GM23338 (cell line): ENCODE data around the gene DNAJC16. TPM values are rescaled to one million over a fixed set of nuclear protein-coding genes. Genes with fewer than 3 reads are reported as not detected.

Experiments used
- ATAC-seq: fragments of 200-7000 bp; cut with Tn5 transposase; 3 replicates; pipeline ENCODE4 v1.9.1; 2020
- DNase-seq: peaks from one replicate; pipeline ENCODE4 v3.0.0-alpha.2; 2015; ENCODE audit warnings: low spot score
- H2AFZ ChIP-seq: fragments of 200-600 bp; sonication (generic); 2 replicates; pipeline ENCODE4 v1.8.0; 2016; ENCODE audit warnings: antibody characterized with exemption, mild to moderate bottlenecking, moderate library complexity
- H3F3A ChIP-seq: fragments of 200-600 bp; sonication (generic); replicated peaks from 2 replicates; pipeline ENCODE4 v1.8.0; 2017; ENCODE audit warnings: antibody characterized with exemption, mixed run types, low read depth
- H3K27ac ChIP-seq: fragments of 200-600 bp; sonication (generic); 2 replicates; pipeline ENCODE4 v1.6.1; 2016; ENCODE audit warnings: low read depth
- H3K27me3 ChIP-seq: fragments of 200-600 bp; sonication (generic); 2 replicates; pipeline ENCODE4 v1.8.0; 2016; ENCODE audit warnings: mild to moderate bottlenecking, mixed run types, moderate library complexity; ENCODE audit not compliant: insufficient read depth
- H3K36me3 ChIP-seq: fragments of 200-600 bp; sonication (generic); 2 replicates; pipeline ENCODE4 v1.8.0; 2016; ENCODE audit warnings: mild to moderate bottlenecking; ENCODE audit not compliant: insufficient read depth
- H3K4me1 ChIP-seq: fragments of 200-600 bp; sonication (generic); 2 replicates; pipeline ENCODE4 v1.8.0; 2016; ENCODE audit warnings: mild to moderate bottlenecking, moderate library complexity; ENCODE audit not compliant: insufficient read depth
- H3K4me2 ChIP-seq: fragments of 200-600 bp; sonication (generic); 2 replicates; pipeline ENCODE4 v1.7.1; 2017; ENCODE audit warnings: mixed run types
- H3K4me3 ChIP-seq: fragments of 200-600 bp; sonication (generic); 2 replicates; pipeline ENCODE4 v1.6.1; 2016; ENCODE audit warnings: mixed run types
- H3K79me2 ChIP-seq: fragments of 200-600 bp; sonication (generic); replicated peaks from 2 replicates; pipeline ENCODE4 v1.8.0; 2017; ENCODE audit warnings: mild to moderate bottlenecking; ENCODE audit not compliant: insufficient read depth
- H3K9me2 ChIP-seq: fragments of 200-600 bp; sonication (generic); 2 replicates; pipeline ENCODE4 v1.8.0; 2017; ENCODE audit not compliant: insufficient read depth
- H4K20me1 ChIP-seq: fragments of 200-600 bp; sonication (generic); replicated peaks from 2 replicates; pipeline ENCODE4 v1.8.0; 2017; ENCODE audit warnings: mild to moderate bottlenecking; ENCODE audit not compliant: insufficient read depth
- H3K27ac Mint-ChIP-seq: 2 replicates; pipeline ENCODE4 v1.8.0; 2020; ENCODE audit warnings: inconsistent platforms, mild to moderate bottlenecking, moderate library complexity, mixed read lengths
- H3K27me3 Mint-ChIP-seq: 3 replicates; pipeline ENCODE4 v1.8.0; 2022; ENCODE audit warnings: low read depth, mild to moderate bottlenecking, moderate library complexity, mixed read lengths, inconsistent platforms; ENCODE audit not compliant: insufficient read depth, poor library complexity
- H3K36me3 Mint-ChIP-seq: 3 replicates; pipeline ENCODE4 v1.8.0; 2021; ENCODE audit warnings: low read depth, mild to moderate bottlenecking, inconsistent platforms, moderate library complexity, mixed read lengths
- H3K4me1 Mint-ChIP-seq: 3 replicates; pipeline ENCODE4 v1.8.0; 2020; ENCODE audit warnings: mild to moderate bottlenecking, inconsistent platforms, mixed read lengths
- H3K4me3 Mint-ChIP-seq: 3 replicates; pipeline ENCODE4 v1.8.0; 2021; ENCODE audit warnings: moderate library complexity, mild to moderate bottlenecking, inconsistent platforms, mixed read lengths
- H3K9me3 Mint-ChIP-seq: 3 replicates; pipeline ENCODE4 v1.8.0; 2020; ENCODE audit warnings: moderate library complexity, mild to moderate bottlenecking, inconsistent platforms, mixed read lengths
- ETS1 ChIP-seq: IDR thresholded peaks from 2 replicates; pipeline ENCODE4 v1.6.1; 2016; ENCODE audit warnings: antibody characterized with exemption
- EZH2 ChIP-seq: fragments of 200-600 bp; sonication (generic); IDR thresholded peaks from one replicate; pipeline ENCODE4 v1.8.0; 2017; ENCODE audit warnings: antibody characterized with exemption, mild to moderate bottlenecking, low read depth; ENCODE audit not compliant: unreplicated experiment
- JUNB ChIP-seq: IDR thresholded peaks from one replicate; pipeline ENCODE4 v1.6.1; 2016; ENCODE audit warnings: antibody characterized with exemption; ENCODE audit not compliant: unreplicated experiment
- NANOG ChIP-seq: IDR thresholded peaks from 2 replicates; pipeline ENCODE4 v1.6.1; 2016; ENCODE audit warnings: antibody characterized with exemption, borderline replicate concordance
- REST ChIP-seq: IDR thresholded peaks from one replicate; pipeline ENCODE4 v1.6.1; 2018; ENCODE audit warnings: antibody characterized with exemption; ENCODE audit not compliant: unreplicated experiment
- ZNF462 ChIP-seq: fragments of 250-450 bp; sonication (Bioruptor Pico); IDR thresholded peaks from 2 replicates; pipeline ENCODE4 v1.5.0; 2020; ENCODE audit warnings: mild to moderate bottlenecking, moderate library complexity
- polyA plus RNA-seq: library from polyadenylated mRNA; unstranded; fragments of >200 nt; fragmentation: Nextera tagmentation; extraction: Ambion mirVana; gene quantifications from 2 replicates; pipeline ENCODE4 v1.2.1, GENCODE V29; 2016
- total RNA-seq: library from RNA; depleted of rRNA; stranded (reverse); fragments of >200 nt; shearing (Covaris generic); gene quantifications from 2 replicates; pipeline ENCODE4 v1.2.3, GENCODE V29; 2014

DNAJC16 gene
- total and polyA plus RNA-seq, 2 experiments from 2014 or later = 6.3 to 18.0 TPM

GRCh38 chr1:15508700-15509487 lies 17.8 kb upstream of the DNAJC16 start (continued):
- peak; percentile 17; the same call in 1 of the 2 replicates for TF ChIP-seq ZNF462 (CRISPR knock-in tag)
- no peak for TF ChIP-seq REST

- H3K9me3 Mint-ChIP-seq = no peaks in the 10 kb centered on the region
- no peaks in the 10 kb centered on the region for H3K27me3 ChIP-seq
- DNase-seq (no peak), ATAC-seq (no peak)
- no peaks in the 10 kb centered on the region for H3K36me3 ChIP-seq
- H2AFZ ChIP-seq = no peak overlapping the region
- H3K9me2 ChIP-seq = no peaks in the 10 kb centered on the region
- peaks cover 43% of the 10 kb centered on the region for H3K4me1 Mint-ChIP-seq
- H3K79me2 ChIP-seq = no peaks in the 10 kb centered on the region; the same call in 1 of the 2 replicates
- peaks cover 12% of the 10 kb centered on the region for H3K27me3 Mint-ChIP-seq
- peak overlapping the region; percentile 22; the same call in 1 of the 3 replicates for H3K4me3 Mint-ChIP-seq
- H3K4me2 ChIP-seq = peak overlapping the region; percentile 63
- H3K4me1 ChIP-seq = peaks cover 34% of the 10 kb centered on the region
- peak overlapping the region; percentile 92 for H3K27ac ChIP-seq
- H4K20me1 ChIP-seq = no peaks in the 10 kb centered on the region; the same call in 1 of the 2 replicates
- H3K4me3 ChIP-seq = no peak overlapping the region
- H3F3A ChIP-seq = peaks cover 20% of the 10 kb centered on the region; the same call in 1 of the 2 replicates
- H3K36me3 Mint-ChIP-seq = peaks cover 15% of the 10 kb centered on the region
- peak overlapping the region; percentile 98 for H3K27ac Mint-ChIP-seq
- TF ChIP-seq EZH2 (no peak), NANOG (no peak), ETS1 (no peak), REST (no peak), JUNB (no peak)
Observed at GRCh38 chr1:15509586-15509985, 17.1 kb upstream of the DNAJC16 start.
